IMR-90 (cell line): ENCODE results near the gene PAPSS1. TPM values are rescaled to one million over a fixed set of nuclear protein-coding genes. Genes with fewer than 3 reads are reported as not detected.

Experiments used
- ATAC-seq: fragments of 200-7000 bp; cut with Tn5 transposase; 2 replicates; pipeline ENCODE4 v1.9.1; 2020; ENCODE audit warnings: low read depth, mild to moderate bottlenecking, moderate library complexity
- BruUV-seq: library from RNA; stranded (reverse); fragments of 400-500 nt; replicated peaks from 2 replicates; lab custom pipeline; 2021; lab: Mats Ljungman, UMichigan
- CTCF ChIA-PET: fragments of 300-600 bp; formaldehyde crosslinking; extraction: SDS; loops from one replicate; lab custom pipeline; 2021; ENCODE audit warnings: antibody characterized with exemption; lab: Yijun Ruan, JAX
- POLR2A ChIA-PET: fragments of 300-600 bp; sonication (Branson Sonifier 250); formaldehyde crosslinking; loops from one replicate; lab custom pipeline; 2022; ENCODE audit warnings: antibody characterized with exemption; ENCODE audit not compliant: unreplicated experiment; lab: Charles Lee
- DNase-seq: peaks from one replicate; pipeline ENCODE4 v3.0.0; 2013
- H2AFZ ChIP-seq: replicated peaks from 2 replicates; pipeline ENCODE3; 2013; ENCODE audit warnings: low read length, mild to moderate bottlenecking; ENCODE audit not compliant: poor library complexity
- H2AK5ac ChIP-seq: 2 replicates; pipeline ENCODE4 v1.6.1; 2013; ENCODE audit warnings: low read depth, low read length, inconsistent platforms
- H2AK9ac ChIP-seq: replicated peaks from 2 replicates; pipeline ENCODE3; 2013; ENCODE audit warnings: mild to moderate bottlenecking, low read depth, low read length, moderate library complexity; ENCODE audit not compliant: poor library complexity
- H2BK120ac ChIP-seq: 2 replicates; pipeline ENCODE4 v1.6.1; 2013; ENCODE audit warnings: low read depth, low read length, inconsistent platforms
- H2BK15ac ChIP-seq: 3 replicates; pipeline ENCODE4 v1.6.1; 2013; ENCODE audit warnings: low read depth, low read length, inconsistent platforms
- H2BK20ac ChIP-seq: 2 replicates; pipeline ENCODE4 v1.6.1; 2013; ENCODE audit warnings: low read depth, mild to moderate bottlenecking, inconsistent platforms, low read length, moderate library complexity
- H2BK5ac ChIP-seq: 2 replicates; pipeline ENCODE4 v1.6.1; 2013; ENCODE audit warnings: mild to moderate bottlenecking, low read depth, low read length, inconsistent platforms; ENCODE audit not compliant: poor library complexity, severe bottlenecking
- H3K14ac ChIP-seq: replicated peaks from 2 replicates; pipeline ENCODE4 v1.6.1; 2013; ENCODE audit warnings: low read depth, low read length, inconsistent platforms
- H3K18ac ChIP-seq: 2 replicates; pipeline ENCODE4 v1.6.1; 2013; ENCODE audit warnings: low read depth, low read length, control low read depth
- H3K23ac ChIP-seq: 2 replicates; pipeline ENCODE4 v1.6.1; 2013; ENCODE audit warnings: low read depth, low read length, inconsistent platforms
- H3K27ac ChIP-seq: 2 replicates; pipeline ENCODE4 v1.5.1; 2013; ENCODE audit warnings: mild to moderate bottlenecking, control low read depth, low read length; ENCODE audit not compliant: insufficient read depth
- H3K27me3 ChIP-seq: 2 replicates; pipeline ENCODE4 v1.6.1; 2013; ENCODE audit warnings: low read length; ENCODE audit not compliant: control insufficient read depth, insufficient read depth
- H3K36me3 ChIP-seq: 2 replicates; pipeline ENCODE4 v1.6.1; 2013; ENCODE audit warnings: low read length, mixed read lengths; ENCODE audit not compliant: control insufficient read depth, insufficient read depth
- H3K4ac ChIP-seq: 2 replicates; pipeline ENCODE4 v1.6.1; 2013; ENCODE audit warnings: low read depth, low read length, inconsistent platforms
- H3K4me1 ChIP-seq: 2 replicates; pipeline ENCODE4 v1.6.1; 2013; ENCODE audit warnings: low read length, mixed read lengths; ENCODE audit not compliant: control insufficient read depth, insufficient read depth
- H3K4me2 ChIP-seq: 2 replicates; pipeline ENCODE4 v1.6.1; 2013; ENCODE audit warnings: low read depth, mild to moderate bottlenecking, control low read depth, low read length, moderate library complexity
- H3K4me3 ChIP-seq: 2 replicates; pipeline ENCODE4 v1.5.1; 2013; ENCODE audit warnings: low read depth, mild to moderate bottlenecking, control low read depth, low read length, moderate library complexity; ENCODE audit not compliant: insufficient read depth
- H3K56ac ChIP-seq: 2 replicates; pipeline ENCODE4 v1.6.1; 2013; ENCODE audit warnings: low read length, inconsistent platforms; ENCODE audit not compliant: insufficient read depth; ENCODE audit errors: extremely low read depth
- H3K79me1 ChIP-seq, 2 experiments: 2 replicates each; pipeline ENCODE4 v1.6.1; 2013; ENCODE audit warnings: low read length in 2 of 2, inconsistent platforms in 1 of 2, low read depth in 1 of 2
- H3K9ac ChIP-seq: 2 replicates; pipeline ENCODE4 v1.6.1; 2013; ENCODE audit warnings: low read depth, low read length, control low read depth
- H3K9me1 ChIP-seq: 2 replicates; pipeline ENCODE4 v1.6.1; 2013; ENCODE audit warnings: low read length, inconsistent platforms; ENCODE audit not compliant: insufficient read depth
- H3K9me3 ChIP-seq: 2 replicates; pipeline ENCODE4 v1.6.1; 2013; ENCODE audit warnings: low read length; ENCODE audit not compliant: control insufficient read depth, insufficient read depth
- H4K20me1 ChIP-seq: 2 replicates; pipeline ENCODE4 v1.6.1; 2013; ENCODE audit warnings: low read length, inconsistent platforms; ENCODE audit not compliant: insufficient read depth
- H4K5ac ChIP-seq: 2 replicates; pipeline ENCODE4 v1.6.1; 2013; ENCODE audit warnings: mild to moderate bottlenecking, low read depth, low read length, control low read depth
- H4K8ac ChIP-seq, 2 experiments: 2 replicates each; pipeline ENCODE4 v1.6.1; 2013; ENCODE audit warnings: low read depth in 2 of 2, low read length in 2 of 2, control low read depth in 1 of 2, inconsistent platforms in 1 of 2
- H4K91ac ChIP-seq: 2 replicates; pipeline ENCODE4 v1.6.1; 2013; ENCODE audit warnings: low read depth, low read length, inconsistent platforms; ENCODE audit not compliant: insufficient read depth
- BHLHE40 ChIP-seq: fragments of 150-350 bp; IDR thresholded peaks from 2 replicates; pipeline ENCODE4 v1.6.1; 2016; ENCODE audit warnings: mild to moderate bottlenecking, low read depth, low read length
- CEBPB ChIP-seq: IDR thresholded peaks from 2 replicates; pipeline ENCODE4 v1.6.1; 2012; ENCODE audit warnings: low read depth, low read length, improper control_type of control experiment
- CHD1 ChIP-seq: IDR thresholded peaks from 2 replicates; pipeline ENCODE4 v1.6.1; 2012; ENCODE audit warnings: low read depth, low read length, improper control_type of control experiment
- FOS ChIP-seq: fragments of 150-350 bp; IDR thresholded peaks from 2 replicates; pipeline ENCODE4 v1.6.1; 2016; ENCODE audit warnings: low read depth, low read length
- MAFK ChIP-seq: IDR thresholded peaks from 2 replicates; pipeline ENCODE4 v1.6.1; 2012; ENCODE audit warnings: low read depth, low read length, improper control_type of control experiment
- MAZ ChIP-seq: IDR thresholded peaks from 2 replicates; pipeline ENCODE4 v1.6.1; 2012; ENCODE audit warnings: low read depth, mild to moderate bottlenecking, low read length, improper control_type of control experiment, moderate library complexity, borderline replicate concordance
- MXI1 ChIP-seq: IDR thresholded peaks from 2 replicates; pipeline ENCODE4 v1.6.1; 2012; ENCODE audit warnings: low read depth, mild to moderate bottlenecking, low read length, moderate library complexity, borderline replicate concordance
- NFE2L2 ChIP-seq: fragments of 150-350 bp; IDR thresholded peaks from 2 replicates; pipeline ENCODE4 v1.6.1; 2016; ENCODE audit warnings: low read depth, mild to moderate bottlenecking, low read length
- POLR2A ChIP-seq: IDR thresholded peaks from 2 replicates; pipeline ENCODE4 v1.6.1; 2012; ENCODE audit warnings: mild to moderate bottlenecking, low read depth, low read length
- RAD21 ChIP-seq: IDR thresholded peaks from 2 replicates; pipeline ENCODE4 v1.6.1; 2012; ENCODE audit warnings: low read length, improper control_type of control experiment
- RCOR1 ChIP-seq: IDR thresholded peaks from 2 replicates; pipeline ENCODE4 v1.6.1; 2012; ENCODE audit warnings: mild to moderate bottlenecking, low read length, improper control_type of control experiment; ENCODE audit not compliant: insufficient replicate concordance
- RFX5 ChIP-seq: IDR thresholded peaks from 2 replicates; pipeline ENCODE4 v1.8.0; 2012; ENCODE audit warnings: low read depth, mild to moderate bottlenecking, low read length, moderate library complexity
- SMC3 ChIP-seq: fragments of 150-350 bp; IDR thresholded peaks from 2 replicates; pipeline ENCODE4 v1.6.1; 2016; ENCODE audit warnings: low read depth, mild to moderate bottlenecking, antibody characterized with exemption, low read length, moderate library complexity
- WGBS, 2 experiments: methylation state at CpG; one replicate each; pipeline versions ENCODE4 v1.1.5 to v1.1.7; 2013; ENCODE audit warnings: missing lambda C conversion rate in 2 of 2; ENCODE audit not compliant: insufficient read length in 1 of 2; ENCODE audit errors: extremely low coverage in 2 of 2; 5-methylcytosine and 5-hydroxymethylcytosine counted together
- dilution Hi-C: fragments of 300-500 bp; cut with HindIII; formaldehyde crosslinking; loops from one replicate; pipeline ENCODE4 v1.14.3; 2018; ENCODE audit warnings: low sequenced_read_pairs; ENCODE audit not compliant: unreplicated experiment
- in situ Hi-C: fragments of 300-500 bp; cut with MboI; formaldehyde crosslinking; loops from 3 replicates; pipeline ENCODE4 v1.14.3; 2019; ENCODE audit warnings: low sequenced_read_pairs, inconsistent platforms, mixed read lengths
- intact Hi-C: fragments of 100-400 bp; cut with micrococcal nuclease; formaldehyde crosslinking; loops from 2 replicates; pipeline ENCODE4 v1.10.0; 2022
- polyA plus RNA-seq, 3 experiments: library from polyadenylated mRNA; depleted of rRNA; stranded (reverse); fragments of >200 nt; gene quantifications; 2 replicates each; pipeline ENCODE4 v1.2.3, GENCODE V29; 2012; ENCODE audit warnings: low replicate concordance in 1 of 3
- total RNA-seq: library from RNA; depleted of rRNA; stranded (reverse); fragments of >200 nt; gene quantifications from 2 replicates; pipeline ENCODE4 v1.2.3, GENCODE V29; 2012
- TF ChIP-seq, protein P1 (sequence below): fragments of 150-350 bp; IDR thresholded peaks from 2 replicates; pipeline ENCODE4 v1.6.1; 2017; ENCODE audit warnings: mild to moderate bottlenecking, antibody characterized with exemption, low read length, low read depth
- TF ChIP-seq, protein P2 (sequence below): fragments of 150-350 bp; IDR thresholded peaks from 2 replicates; pipeline ENCODE4 v1.6.1; 2016; ENCODE audit warnings: low read depth, mild to moderate bottlenecking, low read length, moderate library complexity, borderline replicate concordance
- TF ChIP-seq, protein P3 (sequence below): conservative IDR thresholded peaks from 2 replicates; pipeline ENCODE4 v1.5.1; 2012; ENCODE audit warnings: mild to moderate bottlenecking, low read depth, low read length, improper control_type of control experiment

PAPSS1 gene
- total and polyA plus RNA-seq, 2 of the 4 experiments (the other 2 are of a cell fraction): 71.8 to 82.8 TPM

DNA sequence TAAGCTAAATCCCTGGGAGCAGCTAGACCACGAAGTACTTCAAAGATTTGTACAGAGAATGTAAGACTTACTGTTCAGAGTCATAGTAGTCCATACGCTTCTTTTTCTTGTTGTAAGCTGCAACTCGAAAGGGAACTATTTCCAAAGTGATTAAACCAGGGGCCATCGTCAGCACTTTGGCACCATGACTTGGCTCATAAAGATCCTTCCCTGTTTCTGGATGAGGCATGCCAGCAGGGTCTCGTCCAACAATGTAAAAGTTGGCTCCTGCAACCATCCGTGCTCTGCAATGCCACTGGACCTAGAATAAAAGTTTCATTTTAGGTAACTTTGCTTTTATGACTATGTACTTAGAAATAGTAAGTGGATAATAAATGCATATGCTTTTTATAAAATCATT is 88.5 kb downstream of the PAPSS1 start:
- no peak overlapping the region for H3K14ac ChIP-seq
- no peaks in the 10 kb centered on the region for H3K9me3 ChIP-seq
- no peak overlapping the region for H3K4me2 ChIP-seq
- no peak overlapping the region for H3K18ac ChIP-seq
- no peaks in the 10 kb centered on the region for H3K9me1 ChIP-seq
- H4K91ac ChIP-seq: no peak overlapping the region
- POLR2A ChIA-PET: no interaction called here
- CTCF ChIA-PET: interaction anchor here (0.6 to 1.1 kb wide), 2 partner anchors 12 to 55 kb away, joined by 3 read pairs; no protein-coding TSS in a partner anchor
- no peak overlapping the region for H3K56ac ChIP-seq
- ATAC-seq: no peak
- no peak overlapping the region for H2BK5ac ChIP-seq
- H3K4me3 ChIP-seq: no peak overlapping the region
- no TSS peak for BruUV-seq
- H3K4me1 ChIP-seq: no peaks in the 10 kb centered on the region
- no peak for TF ChIP-seq RAD21
- TF ChIP-seq RFX5: no peak
- TF ChIP-seq BHLHE40: no peak
- TF ChIP-seq NFE2L2: no peak
- TF ChIP-seq MXI1: no peak
- no peak for TF ChIP-seq RCOR1
- TF ChIP-seq, protein P1, sequence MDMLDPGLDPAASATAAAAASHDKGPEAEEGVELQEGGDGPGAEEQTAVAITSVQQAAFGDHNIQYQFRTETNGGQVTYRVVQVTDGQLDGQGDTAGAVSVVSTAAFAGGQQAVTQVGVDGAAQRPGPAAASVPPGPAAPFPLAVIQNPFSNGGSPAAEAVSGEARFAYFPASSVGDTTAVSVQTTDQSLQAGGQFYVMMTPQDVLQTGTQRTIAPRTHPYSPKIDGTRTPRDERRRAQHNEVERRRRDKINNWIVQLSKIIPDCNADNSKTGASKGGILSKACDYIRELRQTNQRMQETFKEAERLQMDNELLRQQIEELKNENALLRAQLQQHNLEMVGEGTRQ: no peak
- no peak for TF ChIP-seq CHD1
- no peak for TF ChIP-seq MAZ
- TF ChIP-seq SMC3: no peak
- TF ChIP-seq FOS: no peak
- TF ChIP-seq, protein P2, sequence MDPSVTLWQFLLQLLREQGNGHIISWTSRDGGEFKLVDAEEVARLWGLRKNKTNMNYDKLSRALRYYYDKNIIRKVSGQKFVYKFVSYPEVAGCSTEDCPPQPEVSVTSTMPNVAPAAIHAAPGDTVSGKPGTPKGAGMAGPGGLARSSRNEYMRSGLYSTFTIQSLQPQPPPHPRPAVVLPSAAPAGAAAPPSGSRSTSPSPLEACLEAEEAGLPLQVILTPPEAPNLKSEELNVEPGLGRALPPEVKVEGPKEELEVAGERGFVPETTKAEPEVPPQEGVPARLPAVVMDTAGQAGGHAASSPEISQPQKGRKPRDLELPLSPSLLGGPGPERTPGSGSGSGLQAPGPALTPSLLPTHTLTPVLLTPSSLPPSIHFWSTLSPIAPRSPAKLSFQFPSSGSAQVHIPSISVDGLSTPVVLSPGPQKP: no peak
- TF ChIP-seq, protein P3, sequence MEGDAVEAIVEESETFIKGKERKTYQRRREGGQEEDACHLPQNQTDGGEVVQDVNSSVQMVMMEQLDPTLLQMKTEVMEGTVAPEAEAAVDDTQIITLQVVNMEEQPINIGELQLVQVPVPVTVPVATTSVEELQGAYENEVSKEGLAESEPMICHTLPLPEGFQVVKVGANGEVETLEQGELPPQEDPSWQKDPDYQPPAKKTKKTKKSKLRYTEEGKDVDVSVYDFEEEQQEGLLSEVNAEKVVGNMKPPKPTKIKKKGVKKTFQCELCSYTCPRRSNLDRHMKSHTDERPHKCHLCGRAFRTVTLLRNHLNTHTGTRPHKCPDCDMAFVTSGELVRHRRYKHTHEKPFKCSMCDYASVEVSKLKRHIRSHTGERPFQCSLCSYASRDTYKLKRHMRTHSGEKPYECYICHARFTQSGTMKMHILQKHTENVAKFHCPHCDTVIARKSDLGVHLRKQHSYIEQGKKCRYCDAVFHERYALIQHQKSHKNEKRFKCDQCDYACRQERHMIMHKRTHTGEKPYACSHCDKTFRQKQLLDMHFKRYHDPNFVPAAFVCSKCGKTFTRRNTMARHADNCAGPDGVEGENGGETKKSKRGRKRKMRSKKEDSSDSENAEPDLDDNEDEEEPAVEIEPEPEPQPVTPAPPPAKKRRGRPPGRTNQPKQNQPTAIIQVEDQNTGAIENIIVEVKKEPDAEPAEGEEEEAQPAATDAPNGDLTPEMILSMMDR: no peak
- TF ChIP-seq MAFK: no peak
- TF ChIP-seq POLR2A: no peak
- no peak for TF ChIP-seq CEBPB
- no peak overlapping the region for H4K5ac ChIP-seq
- no peak overlapping the region for H2BK120ac ChIP-seq
- H4K8ac ChIP-seq: no peak overlapping the region
- in situ Hi-C loops (no loop called here), dilution Hi-C loops (no loop called here), intact Hi-C loops (no loop called here)
- no peak overlapping the region for H2AFZ ChIP-seq
- peaks cover 0 to 6% of the 10 kb centered on the region in 2 experiments; a peak in 1 of 4 replicates for H3K79me1 ChIP-seq
- no peak overlapping the region for H2AK5ac ChIP-seq
- H3K4ac ChIP-seq: no peak overlapping the region
- no peak overlapping the region for H3K9ac ChIP-seq
- no peak for DNase-seq
- H4K20me1 ChIP-seq: no peaks in the 10 kb centered on the region
- no peak overlapping the region for H2AK9ac ChIP-seq
- H3K36me3 ChIP-seq: peaks cover 4% of the 10 kb centered on the region; the same call in 1 of the 2 replicates
- H3K27ac ChIP-seq: no peak overlapping the region
- no peak overlapping the region for H3K23ac ChIP-seq
- 40% methylated on average over 2 of the region's 6 CpGs; no CpG with 5 or more reads in 1 of the 2 experiments for WGBS, 2 experiments
- no peak overlapping the region for H2BK15ac ChIP-seq
- no peak overlapping the region for H2BK20ac ChIP-seq
- no peaks in the 10 kb centered on the region for H3K27me3 ChIP-seq
